GM21529 (cell line): ENCODE measurements around the gene LRFN5.
"Not testable (repeated sequence)": the region's sequence is repeated elsewhere in the genome, so short reads cannot be mapped to it uniquely, and the experiment has no call there.

Source experiments
- ATAC-seq: cut with Tn5 transposase; IDR thresholded peaks from one replicate; pipeline ENCODE4 v1.9.1; 2021; ENCODE audit not compliant: unreplicated experiment

Gene LRFN5

DNA sequence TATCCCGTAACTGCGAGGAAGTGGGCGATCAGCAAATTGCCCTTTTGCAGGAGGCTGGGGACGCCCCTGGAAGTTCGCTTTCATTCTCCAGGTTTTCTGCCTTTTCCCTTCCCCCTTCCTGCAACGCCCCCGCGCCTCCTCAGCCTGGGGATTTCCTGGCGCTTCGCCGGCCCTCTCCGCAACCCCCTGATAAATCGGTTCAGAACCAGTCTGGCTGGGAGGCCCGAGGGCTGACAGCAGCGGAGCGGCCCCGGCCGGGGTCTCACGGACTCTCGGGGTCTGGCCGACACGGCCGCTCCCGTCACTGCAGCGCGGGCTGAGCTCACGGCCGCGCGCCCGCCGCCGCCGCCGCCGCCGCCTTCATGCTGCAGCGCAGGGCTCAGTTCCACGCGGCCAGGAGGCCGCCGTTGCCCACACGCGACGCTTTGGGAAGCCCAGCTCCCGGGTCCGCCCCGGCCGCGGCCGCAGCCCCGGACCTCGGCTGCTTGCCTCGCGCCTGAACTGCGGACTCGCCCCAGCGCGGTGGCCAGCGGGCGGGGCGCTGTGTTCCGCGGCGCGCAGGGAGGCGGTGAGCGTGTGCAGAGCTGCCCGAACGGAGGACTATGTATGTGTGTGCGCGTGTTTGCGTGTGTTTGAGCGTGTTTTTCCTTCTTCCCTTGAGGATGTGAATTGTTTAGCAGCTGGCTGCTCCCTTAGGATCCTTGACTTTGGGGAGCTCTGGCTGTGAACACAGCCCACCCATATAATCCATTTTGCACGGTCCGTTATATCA is at the start of gene LRFN5:
Gene LRFN5 (plus strand): TSS at position 345 of the 772 bp plus-strand sequence.
- ATAC-seq = no peak

GRCh38 chr14:41558490-41558889 is 48.2 kb upstream of the LRFN5 start:
- ATAC-seq = no peak

DNA sequence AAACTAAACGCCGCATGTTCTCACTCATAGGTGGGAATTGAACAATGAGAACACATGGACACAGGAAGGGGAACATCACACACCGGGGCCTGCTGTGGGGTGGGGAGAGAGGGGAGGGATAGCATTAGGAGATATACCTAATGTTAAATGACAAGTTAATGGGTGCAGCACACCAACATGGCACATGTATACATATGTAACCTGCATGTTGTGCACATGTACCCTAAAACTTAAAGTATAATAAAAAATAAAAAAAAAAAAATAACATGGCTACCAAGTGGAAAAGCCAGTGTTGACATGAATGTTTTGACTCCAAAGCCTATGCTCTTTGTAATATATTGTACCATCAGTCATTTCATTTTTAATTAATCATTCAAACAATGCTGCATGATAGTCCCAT is 39.8 kb upstream of the LRFN5 start:
- ATAC-seq = not testable (repeated sequence)

- ATAC-seq = no peak
Measured at GRCh38 chr14:41568979-41569378, 37.7 kb upstream of the LRFN5 start.

GRCh38 chr14:41570415-41571155 is 36.1 kb upstream of the LRFN5 start:
- no peak for ATAC-seq

DNA sequence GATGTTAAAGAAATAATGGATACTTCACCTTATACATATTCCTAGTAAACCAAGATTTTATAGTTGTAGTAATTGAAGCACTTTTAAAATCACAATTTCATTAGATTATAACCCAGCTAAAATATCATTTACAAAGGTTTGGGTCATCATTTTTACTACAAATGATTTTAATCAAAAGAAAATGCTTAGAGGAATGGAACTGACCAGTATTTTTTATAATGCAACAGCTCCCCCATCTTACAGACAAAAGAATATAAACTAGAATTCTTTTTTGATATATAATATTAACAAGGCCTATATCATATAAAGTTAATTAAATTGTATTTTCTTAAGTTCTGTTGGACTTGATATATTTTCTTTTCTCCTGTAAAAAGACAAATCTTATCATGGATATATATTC is 20.4 kb upstream of the LRFN5 start:
- no peak for ATAC-seq

- no peak for ATAC-seq
Measured at GRCh38 chr14:41597647-41598046, 9.0 kb upstream of the LRFN5 start.

DNA sequence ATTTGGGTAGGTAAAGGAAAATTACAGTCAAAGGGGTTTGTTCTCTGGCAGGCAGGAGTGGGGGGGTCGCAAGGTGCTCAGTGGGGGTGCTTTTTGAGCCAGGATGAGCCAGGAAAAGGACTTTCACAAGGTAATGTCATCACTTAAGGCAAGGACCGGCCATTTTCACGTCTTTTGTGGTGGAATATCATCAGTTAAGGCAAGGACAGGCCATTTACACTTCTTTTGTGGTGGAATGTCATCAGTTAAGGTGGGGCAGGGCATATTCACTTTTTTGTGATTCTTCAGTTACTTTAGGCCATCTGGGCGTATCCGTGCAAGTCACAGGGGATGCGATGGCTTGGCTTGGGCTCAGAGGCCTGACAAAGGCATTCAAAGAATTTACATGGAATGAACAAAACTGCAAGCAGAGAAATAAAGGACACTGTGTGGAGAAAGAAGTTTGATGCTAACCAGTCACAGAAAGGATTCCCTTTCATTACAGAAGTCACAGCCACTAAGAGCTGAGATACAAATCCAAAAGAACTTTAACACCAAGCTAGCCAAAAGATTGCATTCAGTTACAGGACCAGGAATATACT is 6.8 kb upstream of the LRFN5 start:
- ATAC-seq = not testable (repeated sequence)

DNA sequence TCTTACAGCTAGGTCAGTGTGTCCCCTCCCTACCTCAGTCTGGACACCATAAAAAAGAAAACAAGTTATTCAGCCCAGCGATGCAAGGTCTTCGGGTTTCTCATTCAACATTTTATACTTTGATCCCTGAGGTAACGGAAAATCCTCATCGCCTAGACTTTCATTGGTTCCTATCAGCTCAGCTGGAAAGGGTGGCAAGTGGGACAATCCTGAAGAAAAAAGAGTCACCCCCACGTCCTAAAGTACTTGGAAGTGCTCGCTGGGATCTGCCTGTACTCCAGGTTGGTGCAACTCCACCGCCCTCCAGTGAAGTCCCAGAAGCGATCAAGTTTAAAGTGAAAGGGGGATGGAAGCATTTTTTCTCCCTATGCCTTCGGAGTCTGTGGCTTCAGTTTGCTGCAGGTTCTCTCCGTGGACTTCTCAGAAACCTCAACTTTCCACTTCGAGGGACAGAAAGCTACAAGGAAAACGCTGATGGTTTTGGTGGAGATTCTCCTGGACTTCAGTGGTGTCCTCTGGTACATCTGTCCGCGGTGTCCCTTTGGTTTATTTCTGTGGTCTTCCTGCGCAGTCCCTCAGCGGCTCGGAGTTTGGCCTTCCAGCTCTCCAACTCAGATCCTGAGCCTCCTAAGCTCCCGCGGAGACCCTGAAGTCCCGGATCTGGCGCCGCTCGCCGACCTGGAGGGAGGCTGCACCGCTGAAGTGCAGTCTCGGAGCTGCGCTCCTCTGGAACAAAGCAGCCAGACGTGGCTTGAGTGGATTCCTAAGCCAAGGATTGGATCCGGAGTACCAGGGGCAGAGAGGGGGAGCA is 1.8 kb upstream of the LRFN5 start:
- no peak for ATAC-seq

GRCh38 chr14:41605550-41606281 is 960 bp upstream of the LRFN5 start:
- no peak for ATAC-seq

- ATAC-seq = no peak
Measured at GRCh38 chr14:41606282-41606531, 469 bp upstream of the LRFN5 start.

- ATAC-seq = no peak
Measured at GRCh38 chr14:41607304-41607775, 664 bp downstream of the LRFN5 start.

GRCh38 chr14:41607966-41608663 is 1.4 kb downstream of the LRFN5 start:
- ATAC-seq = no peak

DNA sequence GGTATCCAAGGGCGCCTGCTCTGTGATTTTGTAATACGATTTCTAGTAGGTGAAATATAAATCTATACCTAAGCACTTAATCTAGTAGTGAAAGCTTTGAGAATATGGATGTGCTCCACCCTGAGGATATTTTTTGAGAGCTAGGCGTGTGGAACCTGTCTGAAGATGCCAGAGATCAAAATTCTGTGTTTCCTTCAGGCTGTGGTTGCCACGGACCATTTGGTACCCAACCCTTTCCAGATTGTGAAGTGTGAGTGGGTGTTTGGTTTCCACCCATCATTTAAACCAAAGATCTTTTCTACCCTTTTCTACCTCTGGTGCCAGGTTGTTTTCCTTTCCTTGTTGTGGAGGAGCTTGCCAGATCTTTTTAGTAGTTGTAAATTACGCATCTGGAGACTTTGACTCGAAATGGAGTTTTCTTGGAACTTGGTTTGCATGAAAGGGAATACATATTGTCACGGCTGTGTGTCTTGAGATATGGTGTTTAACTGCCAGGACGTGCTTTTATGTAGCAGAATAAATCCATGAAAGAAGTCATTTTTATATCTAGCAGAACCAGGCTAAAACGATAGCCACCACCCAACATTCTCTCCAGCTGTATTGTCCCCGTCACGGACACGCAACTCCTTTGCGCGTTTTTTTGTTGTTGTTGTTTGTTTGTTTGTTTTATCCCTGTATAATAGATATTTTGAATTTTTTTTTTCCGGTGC is 2.2 kb downstream of the LRFN5 start:
- no peak for ATAC-seq

DNA sequence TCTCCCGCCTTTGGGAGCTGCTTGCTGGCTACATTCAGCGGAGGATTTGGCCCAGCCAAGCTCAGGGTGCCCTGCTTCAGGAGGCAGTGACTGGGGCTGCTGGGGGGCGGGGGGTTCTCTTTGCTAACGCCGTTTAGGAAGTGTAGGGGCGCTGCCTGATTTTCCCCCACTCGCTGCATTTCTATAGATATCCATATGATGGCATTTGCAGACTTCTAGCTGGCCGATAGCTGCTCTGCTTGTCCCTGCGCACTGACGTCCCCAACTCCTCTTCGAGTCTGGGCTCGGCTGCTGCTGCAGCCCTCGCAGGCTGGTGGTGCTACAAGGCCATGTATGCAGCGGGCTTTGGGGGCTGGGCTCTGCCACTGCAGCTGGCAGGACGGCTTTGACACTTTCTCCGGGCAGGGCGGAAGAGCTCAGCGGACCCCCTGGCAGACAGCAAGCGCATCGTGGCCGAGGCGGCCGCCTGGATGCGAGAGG is 3.1 kb downstream of the LRFN5 start:
- ATAC-seq = no peak

DNA sequence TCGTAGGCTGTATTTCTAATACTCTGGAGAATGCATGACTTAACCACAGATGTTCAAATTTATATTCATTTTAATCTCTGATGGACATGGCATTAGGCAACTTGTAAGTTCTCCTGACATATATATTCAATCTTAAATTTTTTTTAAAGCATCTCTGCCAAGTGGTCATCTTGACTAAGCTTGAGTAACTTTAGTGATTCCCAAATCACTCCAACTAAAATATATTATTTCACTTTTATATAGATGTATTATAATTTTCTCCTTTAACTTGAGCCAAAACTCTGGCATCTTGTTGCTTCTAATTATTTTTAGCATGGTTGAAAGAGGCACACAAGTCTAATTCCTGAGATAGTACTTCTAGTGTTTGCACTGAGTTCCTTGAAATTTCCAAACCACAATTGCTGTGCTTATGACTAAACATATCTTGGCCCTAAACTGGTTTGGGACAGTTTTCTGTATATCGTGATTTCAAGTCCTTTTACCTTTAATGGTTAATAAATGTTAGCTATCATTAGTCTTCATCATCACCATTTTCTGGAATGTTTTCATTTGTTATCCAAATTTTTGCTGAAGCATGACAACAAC is 8.4 kb downstream of the LRFN5 start:
- no peak for ATAC-seq

DNA sequence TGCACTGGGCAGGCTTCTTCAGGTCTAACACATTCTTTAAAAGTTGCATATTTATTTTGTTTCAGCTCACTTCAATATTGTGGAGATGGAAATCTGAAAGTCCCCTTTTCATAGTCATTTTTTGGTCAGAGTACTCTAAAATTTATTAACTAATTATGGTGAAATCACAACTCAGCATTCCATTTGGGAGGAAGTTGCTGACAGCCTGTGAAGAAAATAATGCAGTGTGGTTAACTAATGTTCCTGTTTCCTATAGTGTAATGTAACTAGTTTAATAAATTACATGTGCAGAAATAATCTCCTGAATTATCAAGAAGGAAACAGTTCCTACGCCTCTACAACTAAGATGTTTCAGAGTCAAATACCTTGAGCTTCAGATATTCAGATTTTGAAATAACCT is 17.1 kb downstream of the LRFN5 start:
- ATAC-seq = no peak

DNA sequence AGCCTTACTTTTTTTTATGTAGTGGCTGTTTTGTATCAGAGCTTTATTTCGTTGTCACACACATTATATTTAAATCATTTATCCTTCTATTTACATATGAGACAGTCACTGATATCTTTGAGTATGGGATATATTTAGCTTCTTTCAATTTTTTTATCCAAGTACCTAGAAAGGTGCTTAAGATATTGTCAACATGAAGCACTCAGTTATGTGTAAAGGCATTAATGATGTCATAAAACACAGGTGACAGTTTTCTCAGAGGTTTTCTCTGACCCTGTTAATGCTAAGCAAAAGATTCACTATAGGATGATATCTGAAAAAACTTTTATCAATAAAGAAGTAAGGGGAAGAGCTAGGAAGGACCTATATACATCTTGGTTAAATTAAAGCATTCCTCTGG is 23.2 kb downstream of the LRFN5 start:
- ATAC-seq = no peak

GRCh38 chr14:41634286-41634685 is 27.6 kb downstream of the LRFN5 start:
- no peak for ATAC-seq
